HG02884 (cell line): Measurements from ENCODE around the gene POR.
"Not testable (repeated sequence)": the region's sequence is repeated elsewhere in the genome, so short reads cannot be mapped to it uniquely, and the experiment has no call there.

Experiments
- ATAC-seq: cut with Tn5 transposase; IDR thresholded peaks from one replicate; pipeline ENCODE4 v1.9.1; 2021; ENCODE audit warnings: mild to moderate bottlenecking, moderate library complexity; ENCODE audit not compliant: unreplicated experiment

The POR gene

GRCh38 chr7:75988568-75989499 lies 73.9 kb downstream of the POR start:
- ATAC-seq = no peak

- ATAC-seq = no peak
These were observed 74.8 kb downstream of the POR start for GRCh38 chr7:75989500-75990388.

- no peak for ATAC-seq
These were observed 76.7 kb downstream of the POR start for GRCh38 chr7:75991531-75992082.

GRCh38 chr7:75992083-75992755 lies 77.3 kb downstream of the POR start:
- no peak for ATAC-seq

- peak; percentile 7 for ATAC-seq
These were observed 78.9 kb downstream of the POR start for GRCh38 chr7:75993689-75994387.

GRCh38 chr7:75994388-75995051 lies 79.6 kb downstream of the POR start, which contains the start of gene TMEM120A:
Gene TMEM120A (minus strand): TSS chr7:75994595. CDS start chr7:75994570, 25 bp downstream.
- ATAC-seq = peak; percentile 85

- no peak for ATAC-seq
These were observed 80.1 kb downstream of the POR start for GRCh38 chr7:75995052-75995471.

- ATAC-seq = no peak
These were observed 81.0 kb downstream of the POR start for GRCh38 chr7:75995996-75996395.

- no peak for ATAC-seq
These were observed 81.5 kb downstream of the POR start for GRCh38 chr7:75996476-75996875.

- no peak for ATAC-seq
These were observed 83.1 kb downstream of the POR start for GRCh38 chr7:75998038-75998437.

GRCh38 chr7:76000566-76000965 lies 85.6 kb downstream of the POR start:
- ATAC-seq = no peak

GRCh38 chr7:76002139-76002538 lies 87.2 kb downstream of the POR start:
- no peak for ATAC-seq

- ATAC-seq = no peak
These were observed 87.9 kb downstream of the POR start for GRCh38 chr7:76002822-76003221.

- no peak for ATAC-seq
These were observed 88.4 kb downstream of the POR start for GRCh38 chr7:76003351-76003750.

GRCh38 chr7:76005004-76005403 lies 90.0 kb downstream of the POR start:
- ATAC-seq = not testable (repeated sequence)

GRCh38 chr7:76008156-76008687 lies 93.3 kb downstream of the POR start:
- ATAC-seq = no peak

- ATAC-seq = no peak
These were observed 95.0 kb downstream of the POR start for GRCh38 chr7:76009672-76010600.

GRCh38 chr7:76011442-76011861 lies 96.5 kb downstream of the POR start:
- no peak for ATAC-seq
